HepG2 (cell line): ENCODE measurements around the gene RTN1. TPM values are rescaled to one million over a fixed set of nuclear protein-coding genes. Genes with fewer than 3 reads are reported as not detected.

ENCODE experiments used
- ATAC-seq: fragments of 200-7000 bp; cut with Tn5 transposase; 3 replicates; pipeline ENCODE4 v1.9.1; 2020; ENCODE audit warnings: mild to moderate bottlenecking, moderate library complexity
- BruUV-seq: library from RNA; stranded (reverse); fragments of 400-500 nt; replicated peaks from 2 replicates; lab custom pipeline; 2021; lab: Mats Ljungman, UMichigan
- CTCF ChIA-PET: fragments of 300-600 bp; formaldehyde crosslinking; extraction: SDS; loops from one replicate; lab custom pipeline; 2021; ENCODE audit warnings: low total read pairs, inconsistent platforms, low intra/inter-chr PET ratio; lab: Yijun Ruan, JAX
- POLR2A ChIA-PET: fragments of 350-600 bp; sonication (Branson Sonifier 250); formaldehyde crosslinking; loops from one replicate; lab custom pipeline; 2020; ENCODE audit warnings: antibody characterized with exemption, inconsistent platforms; lab: Yijun Ruan, JAX
- DNase-seq: peaks from one replicate; pipeline ENCODE4 v3.0.0-alpha.2; 2015; ENCODE audit warnings: low spot score
- FAIRE-seq: peaks from 3 replicates; lab custom pipeline; 2011; peaks lifted over from hg19 to GRCh38; lab: Jason Lieb, UNC
- H2AFZ ChIP-seq: one replicate; pipeline ENCODE4 v1.6.1; 2011; ENCODE audit warnings: low read length, inconsistent platforms
- H3K27ac ChIP-seq: fragments of 300-600 bp; 3 replicates; pipeline ENCODE4 v1.8.0; 2011; ENCODE audit warnings: mixed run types, mild to moderate bottlenecking, mixed read lengths, low read length, inconsistent platforms; ENCODE audit not compliant: insufficient read depth; ENCODE audit errors: extremely low read length
- H3K27me3 ChIP-seq, 2 experiments: fragments of 200-600 bp in 1 of 2; 2 replicates in 1 of 2; 3 replicates in 1 of 2; pipeline versions ENCODE4 v1.6.0 to v1.8.0; 2011; ENCODE audit warnings: low read length in 2 of 2, mild to moderate bottlenecking in 2 of 2, moderate library complexity in 2 of 2, inconsistent platforms in 1 of 2; ENCODE audit not compliant: insufficient read depth in 2 of 2, control insufficient read depth in 1 of 2
- H3K36me3 ChIP-seq, 2 experiments: fragments of 200-600 bp in 1 of 2; replicated peaks in 1 of 2; 2 replicates in 1 of 2; 3 replicates in 1 of 2; pipeline versions ENCODE4 v1.5.1 to v1.8.0; 2011; ENCODE audit warnings: low read length in 2 of 2, inconsistent platforms in 1 of 2; ENCODE audit not compliant: insufficient read depth in 2 of 2, control insufficient read depth in 1 of 2
- H3K4me1 ChIP-seq: 2 replicates; pipeline ENCODE4 v1.5.1; 2012; ENCODE audit warnings: low read length, inconsistent platforms; ENCODE audit not compliant: insufficient read depth
- H3K4me2 ChIP-seq: 2 replicates; pipeline ENCODE4 v1.6.0; 2011; ENCODE audit warnings: low read depth, low read length, inconsistent platforms
- H3K4me3 ChIP-seq, 3 experiments: fragments of 200-600 bp in 1 of 3; sonication (generic), shearing (Covaris generic) in 1 of 3; replicated peaks in 1 of 3; 2 replicates each; pipeline ENCODE4 v1.5.1; 2011 to 2016; ENCODE audit warnings: low read length in 3 of 3, inconsistent platforms in 2 of 3, low read depth in 2 of 3, mild to moderate bottlenecking in 2 of 3, control low read depth in 1 of 3, mixed read lengths in 1 of 3; ENCODE audit not compliant: insufficient read depth in 1 of 3
- H3K79me2 ChIP-seq: one replicate; pipeline ENCODE4 v1.6.1; 2011; ENCODE audit warnings: low read length, inconsistent platforms; ENCODE audit not compliant: insufficient read depth
- H3K9ac ChIP-seq: 2 replicates; pipeline ENCODE4 v1.6.0; 2011; ENCODE audit warnings: mild to moderate bottlenecking, low read depth, low read length, inconsistent platforms; ENCODE audit not compliant: insufficient read depth
- H3K9me3 ChIP-seq: 2 replicates; pipeline ENCODE4 v1.5.1; 2012; ENCODE audit warnings: mild to moderate bottlenecking, low read length
- H4K20me1 ChIP-seq: 2 replicates; pipeline ENCODE4 v1.6.0; 2011; ENCODE audit warnings: inconsistent platforms, mild to moderate bottlenecking, low read length, moderate library complexity; ENCODE audit not compliant: insufficient read depth
- EZH2 ChIP-seq: conservative IDR thresholded peaks from 2 replicates; pipeline ENCODE4 v1.6.1; 2012; ENCODE audit warnings: mild to moderate bottlenecking, low read depth, low read length, moderate library complexity
- HDAC6 ChIP-seq: fragments of 200-600 bp; sonication (generic); IDR thresholded peaks from 2 replicates; pipeline ENCODE4 v1.7.0; 2017; ENCODE audit warnings: mild to moderate bottlenecking, antibody characterized with exemption, low read length, low read depth
- MED8 ChIP-seq: sonication (generic); formaldehyde crosslinking; IDR thresholded peaks from 2 replicates; pipeline ENCODE4 v1.8.1; 2023; ENCODE audit warnings: mild to moderate bottlenecking, missing genetic modification reagents; ENCODE audit not compliant: insufficient replicate concordance
- SMC3 ChIP-seq: IDR thresholded peaks from 2 replicates; pipeline ENCODE4 v1.6.1; 2011; ENCODE audit warnings: low read length, improper control_type of control experiment
- SOX5 ChIP-seq: IDR thresholded peaks from 2 replicates; pipeline ENCODE4 v1.6.1; 2016; ENCODE audit warnings: borderline replicate concordance
- TARDBP ChIP-seq: sonication (generic); formaldehyde crosslinking; IDR thresholded peaks from 2 replicates; pipeline ENCODE4 v1.8.0; 2022; ENCODE audit warnings: mild to moderate bottlenecking, missing genetic modification reagents
- ZBTB38 ChIP-seq: sonication (generic); formaldehyde crosslinking; IDR thresholded peaks from 2 replicates; pipeline ENCODE4 v1.5.1; 2020; ENCODE audit warnings: mild to moderate bottlenecking, missing genetic modification reagents
- ZNF256 ChIP-seq: sonication (generic); formaldehyde crosslinking; conservative IDR thresholded peaks from 2 replicates; pipeline ENCODE4 v1.4.0; 2020; ENCODE audit warnings: missing genetic modification reagents
- ZNF383 ChIP-seq: sonication (generic); formaldehyde crosslinking; IDR thresholded peaks from 2 replicates; pipeline ENCODE4 v1.4.0; 2020; ENCODE audit warnings: missing genetic modification reagents, mild to moderate bottlenecking, borderline replicate concordance
- ZNF841 ChIP-seq: sonication (generic); formaldehyde crosslinking; IDR thresholded peaks from 2 replicates; pipeline ENCODE4 v1.8.1; 2023; ENCODE audit warnings: missing genetic modification reagents, borderline replicate concordance
- in situ Hi-C: cut with HindIII; loops from 2 replicates; pipeline ENCODE4 v1.10.0; 2017; ENCODE audit warnings: low pct_unique_long_range_greater_than_20kb; ENCODE audit not compliant: extremely low pct_ligation_motif_present
- intact Hi-C: fragments of 100-400 bp; cut with micrococcal nuclease; formaldehyde crosslinking; loops from one replicate; pipeline ENCODE4 v1.10.0; 2022; ENCODE audit not compliant: unreplicated experiment
- polyA plus RNA-seq, 8 experiments: library from polyadenylated mRNA; depleted of rRNA in 3 of 8; stranded (reverse) in 7 of 8; unstranded in 1 of 8; fragments of >200 nt; fragmentation: Illumina TruSeq in 4 of 8; extraction: Trizol in 4 of 8; gene quantifications; 2 replicates each; pipeline versions ENCODE4 v1.2.1 to v1.2.3, GENCODE V29; 2011 to 2016; ENCODE audit warnings: low read depth in 4 of 8, missing spikeins in 1 of 8, mixed read lengths in 1 of 8; ENCODE audit not compliant: insufficient read depth in 1 of 8
- total RNA-seq, 5 experiments: library from RNA; depleted of rRNA; stranded (reverse); fragments of >200 nt; fragmentation: Illumina TruSeq; extraction: Trizol; gene quantifications; 2 replicates each; pipeline ENCODE4 v1.2.3, GENCODE V29; 2016; ENCODE audit warnings: low read depth in 1 of 5
- TF ChIP-seq, protein P1 (sequence below): sonication (generic); formaldehyde crosslinking; IDR thresholded peaks from one replicate; pipeline ENCODE4 v1.5.1; 2020; ENCODE audit warnings: mild to moderate bottlenecking, missing genetic modification reagents; ENCODE audit errors: not compliant biosample characterization

RTN1 gene
- total and polyA plus RNA-seq, 2 of the 13 experiments (the other 11 are each of a cell fraction or from before 2014, with no cell fraction given) = 0.04 to 0.18 TPM

GRCh38 chr14:59826150-59826549 lies 44.4 kb downstream of the RTN1 start:
- BruUV-seq = no TSS peak
- in situ Hi-C loops = no loop called here
- Histone ChIP-seq H3K27ac (no peak overlapping the region), H3K36me3 (no peaks in the 10 kb centered on the region)
- FAIRE-seq = no peak
- TF ChIP-seq SOX5 (CRISPR knock-in tag) (no peak), SMC3 (no peak), ZNF841 (CRISPR knock-in tag) (no peak), ZBTB38 (CRISPR knock-in tag) (no peak), MED8 (no peak), TARDBP (CRISPR knock-in tag) (no peak), ZNF383 (CRISPR knock-in tag) (no peak), HDAC6 (no peak), ZNF256 (CRISPR knock-in tag) (no peak), EZH2 (no peak)
- TF ChIP-seq, protein P1, sequence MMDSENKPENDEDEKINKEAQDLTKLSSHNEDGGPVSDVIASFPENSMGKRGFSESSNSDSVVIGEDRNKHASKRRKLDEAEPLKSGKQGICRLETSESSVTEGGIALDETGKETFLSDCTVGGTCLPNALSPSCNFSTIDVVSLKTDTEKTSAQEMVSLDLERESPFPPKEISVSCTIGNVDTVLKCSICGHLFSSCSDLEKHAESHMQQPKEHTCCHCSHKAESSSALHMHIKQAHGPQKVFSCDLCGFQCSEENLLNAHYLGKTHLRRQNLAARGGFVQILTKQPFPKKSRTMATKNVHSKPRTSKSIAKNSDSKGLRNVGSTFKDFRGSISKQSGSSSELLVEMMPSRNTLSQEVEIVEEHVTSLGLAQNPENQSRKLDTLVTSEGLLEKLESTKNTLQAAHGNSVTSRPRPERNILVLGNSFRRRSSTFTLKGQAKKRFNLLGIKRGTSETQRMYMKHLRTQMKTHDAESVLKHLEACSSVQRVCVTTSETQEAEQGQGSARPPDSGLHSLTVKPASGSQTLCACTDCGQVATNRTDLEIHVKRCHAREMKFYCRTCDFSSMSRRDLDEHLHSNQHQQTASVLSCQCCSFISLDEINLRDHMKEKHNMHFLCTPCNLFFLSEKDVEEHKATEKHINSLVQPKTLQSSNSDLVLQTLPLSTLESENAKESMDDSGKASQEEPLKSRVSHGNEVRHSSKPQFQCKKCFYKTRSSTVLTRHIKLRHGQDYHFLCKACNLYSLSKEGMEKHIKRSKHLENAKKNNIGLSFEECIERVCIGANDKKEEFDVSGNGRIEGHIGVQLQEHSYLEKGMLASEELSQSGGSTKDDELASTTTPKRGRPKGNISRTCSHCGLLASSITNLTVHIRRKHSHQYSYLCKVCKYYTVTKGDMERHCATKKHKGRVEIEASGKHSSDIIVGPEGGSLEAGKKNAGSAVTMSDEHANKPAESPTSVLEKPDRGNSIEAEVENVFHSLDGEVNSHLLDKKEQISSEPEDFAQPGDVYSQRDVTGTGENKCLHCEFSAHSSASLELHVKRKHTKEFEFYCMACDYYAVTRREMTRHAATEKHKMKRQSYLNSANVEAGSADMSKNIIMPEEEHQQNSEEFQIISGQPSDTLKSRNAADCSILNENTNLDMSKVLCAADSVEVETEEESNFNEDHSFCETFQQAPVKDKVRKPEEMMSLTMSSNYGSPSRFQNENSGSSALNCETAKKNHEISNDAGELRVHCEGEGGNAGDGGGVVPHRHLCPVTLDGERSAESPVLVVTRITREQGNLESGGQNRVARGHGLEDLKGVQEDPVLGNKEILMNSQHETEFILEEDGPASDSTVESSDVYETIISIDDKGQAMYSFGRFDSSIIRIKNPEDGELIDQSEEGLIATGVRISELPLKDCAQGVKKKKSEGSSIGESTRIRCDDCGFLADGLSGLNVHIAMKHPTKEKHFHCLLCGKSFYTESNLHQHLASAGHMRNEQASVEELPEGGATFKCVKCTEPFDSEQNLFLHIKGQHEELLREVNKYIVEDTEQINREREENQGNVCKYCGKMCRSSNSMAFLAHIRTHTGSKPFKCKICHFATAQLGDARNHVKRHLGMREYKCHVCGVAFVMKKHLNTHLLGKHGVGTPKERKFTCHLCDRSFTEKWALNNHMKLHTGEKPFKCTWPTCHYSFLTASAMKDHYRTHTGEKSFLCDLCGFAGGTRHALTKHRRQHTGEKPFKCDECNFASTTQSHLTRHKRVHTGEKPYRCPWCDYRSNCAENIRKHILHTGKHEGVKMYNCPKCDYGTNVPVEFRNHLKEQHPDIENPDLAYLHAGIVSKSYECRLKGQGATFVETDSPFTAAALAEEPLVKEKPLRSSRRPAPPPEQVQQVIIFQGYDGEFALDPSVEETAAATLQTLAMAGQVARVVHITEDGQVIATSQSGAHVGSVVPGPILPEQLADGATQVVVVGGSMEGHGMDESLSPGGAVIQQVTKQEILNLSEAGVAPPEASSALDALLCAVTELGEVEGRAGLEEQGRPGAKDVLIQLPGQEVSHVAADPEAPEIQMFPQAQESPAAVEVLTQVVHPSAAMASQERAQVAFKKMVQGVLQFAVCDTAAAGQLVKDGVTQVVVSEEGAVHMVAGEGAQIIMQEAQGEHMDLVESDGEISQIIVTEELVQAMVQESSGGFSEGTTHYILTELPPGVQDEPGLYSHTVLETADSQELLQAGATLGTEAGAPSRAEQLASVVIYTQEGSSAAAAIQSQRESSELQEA (CRISPR knock-in tag) = no peak
- TF ChIP-seq, all 625 proteins: peak for 0
- Histone ChIP-seq H3K9me3 (no peaks in the 10 kb centered on the region), H3K4me3 (no peak overlapping the region), H3K9ac (no peak overlapping the region), H4K20me1 (no peaks in the 10 kb centered on the region), H3K79me2 (no peaks in the 10 kb centered on the region), H3K27me3 (no peaks in the 10 kb centered on the region), H2AFZ (no peak overlapping the region), H3K4me1 (no peaks in the 10 kb centered on the region), H3K4me2 (no peak overlapping the region)
- ATAC-seq (no peak), DNase-seq (no peak)
- ChIA-PET POLR2A (no interaction called here), CTCF (no interaction called here)
- intact Hi-C loops = no loop called here
